ENCODE results near the gene SBK1.

- no peak for TF ChIP-seq REST (IDR thresholded peaks at IDR 0.05; ENCODE audit: low read depth, low read length)
- TF ChIP-seq EED (IDR thresholded peaks at IDR 0.05; ENCODE audit: low read depth): no peak
- TF ChIP-seq RCOR1 (conservative IDR thresholded peaks at IDR 0.05; ENCODE audit: low read depth, low read length): no peak
- no peak for TF ChIP-seq CTCF (IDR thresholded peaks at IDR 0.05 in 2 of 3, conservative IDR thresholded peaks at IDR 0.05 in 1 of 3; ENCODE audit: control insufficient read depth in 2 of 3, extremely low read depth in 1 of 3, insufficient read depth in 1 of 3, low read depth in 3 of 3, low read length in 3 of 3)
These were observed 21.3 kb downstream of the SBK1 start for GRCh38 chr16:28313587-28313986.

Data from GM12878 (cell line).